H9 (cell line): ENCODE data around the gene FXYD6. TPM values are rescaled to one million over a fixed set of nuclear protein-coding genes. Genes with fewer than 3 reads are reported as not detected.

Experiments
- DNase-seq: peaks from one replicate; pipeline ENCODE4 v3.0.0-alpha.2; 2017
- H2AFZ ChIP-seq: one replicate; pipeline ENCODE4 v1.6.1; 2013; ENCODE audit warnings: mild to moderate bottlenecking, low read length, control low read depth, moderate library complexity
- H2AK5ac ChIP-seq: 2 replicates; pipeline ENCODE4 v1.6.1; 2013; ENCODE audit warnings: low read length, control low read depth, mixed read lengths; ENCODE audit not compliant: insufficient read length
- H2BK120ac ChIP-seq: one replicate; pipeline ENCODE4 v1.6.1; 2013; ENCODE audit warnings: low read depth, mild to moderate bottlenecking, low read length, control low read depth, inconsistent platforms; ENCODE audit not compliant: poor library complexity, severe bottlenecking
- H2BK12ac ChIP-seq: 2 replicates; pipeline ENCODE4 v1.6.1; 2013; ENCODE audit warnings: low read length, control low read depth, mixed read lengths, low read depth; ENCODE audit not compliant: insufficient read length
- H2BK15ac ChIP-seq: 2 replicates; pipeline ENCODE4 v1.6.1; 2013; ENCODE audit warnings: low read depth, low read length, control low read depth
- H2BK20ac ChIP-seq: one replicate; pipeline ENCODE4 v1.6.1; 2013; ENCODE audit warnings: low read depth, mild to moderate bottlenecking, low read length, control low read depth, inconsistent platforms; ENCODE audit not compliant: poor library complexity, severe bottlenecking
- H2BK5ac ChIP-seq: 2 replicates; pipeline ENCODE4 v1.6.1; 2013; ENCODE audit warnings: low read length, control low read depth, mixed read lengths; ENCODE audit not compliant: insufficient read length
- H3K14ac ChIP-seq: 2 replicates; pipeline ENCODE4 v1.6.1; 2013; ENCODE audit warnings: low read length, control low read depth; ENCODE audit not compliant: insufficient read depth
- H3K18ac ChIP-seq: 2 replicates; pipeline ENCODE4 v1.6.1; 2013; ENCODE audit warnings: low read depth, mild to moderate bottlenecking, mixed read lengths, low read length, control low read depth; ENCODE audit not compliant: insufficient read length
- H3K23ac ChIP-seq: 2 replicates; pipeline ENCODE4 v1.6.1; 2013; ENCODE audit warnings: low read length, control low read depth, mixed read lengths, low read depth; ENCODE audit not compliant: insufficient read length
- H3K23me2 ChIP-seq: 2 replicates; pipeline ENCODE4 v1.6.1; 2013; ENCODE audit warnings: low read depth, mild to moderate bottlenecking, mixed read lengths, low read length, control low read depth; ENCODE audit not compliant: insufficient read length, poor library complexity, severe bottlenecking
- H3K27ac ChIP-seq: 2 replicates; pipeline ENCODE4 v1.5.1; 2013; ENCODE audit warnings: low read length, control low read depth, mixed read lengths, low read depth; ENCODE audit not compliant: insufficient read length
- H3K27me3 ChIP-seq: 2 replicates; pipeline ENCODE4 v1.6.1; 2013; ENCODE audit warnings: low read length, control low read depth, inconsistent platforms; ENCODE audit not compliant: insufficient read depth
- H3K4ac ChIP-seq: 2 replicates; pipeline ENCODE4 v1.6.1; 2013; ENCODE audit warnings: low read depth, mild to moderate bottlenecking, control low read depth, inconsistent platforms, low read length, moderate library complexity
- H3K4me1 ChIP-seq: 2 replicates; pipeline ENCODE4 v1.6.1; 2013; ENCODE audit warnings: low read length, control low read depth, inconsistent platforms; ENCODE audit not compliant: insufficient read depth
- H3K4me2 ChIP-seq: 2 replicates; pipeline ENCODE4 v1.6.1; 2013; ENCODE audit warnings: low read length, control low read depth, mixed read lengths; ENCODE audit not compliant: insufficient read length, insufficient read depth
- H3K56ac ChIP-seq: 2 replicates; pipeline ENCODE4 v1.6.1; 2013; ENCODE audit warnings: low read depth, mild to moderate bottlenecking, mixed read lengths, low read length, control low read depth; ENCODE audit not compliant: insufficient read length
- H3K79me1 ChIP-seq: 2 replicates; pipeline ENCODE4 v1.6.1; 2013; ENCODE audit warnings: low read depth, mild to moderate bottlenecking, moderate library complexity, low read length, control low read depth, inconsistent platforms; ENCODE audit not compliant: insufficient read depth, poor library complexity, severe bottlenecking
- H3K79me2 ChIP-seq: 2 replicates; pipeline ENCODE4 v1.6.1; 2013; ENCODE audit warnings: low read length, control low read depth, inconsistent platforms; ENCODE audit not compliant: insufficient read depth
- H3K9ac ChIP-seq: 2 replicates; pipeline ENCODE4 v1.6.1; 2013; ENCODE audit warnings: low read length, control low read depth, mixed read lengths; ENCODE audit not compliant: insufficient read length; ENCODE audit errors: extremely low read depth
- H3K9me3 ChIP-seq: one replicate; pipeline ENCODE4 v1.6.1; 2013; ENCODE audit warnings: low read depth, low read length, inconsistent platforms; ENCODE audit not compliant: control insufficient read depth
- H3T11ph ChIP-seq: one replicate; pipeline ENCODE4 v1.6.1; 2013; ENCODE audit warnings: mild to moderate bottlenecking, low read length, control low read depth, inconsistent platforms
- H4K20me1 ChIP-seq: one replicate; pipeline ENCODE4 v1.6.1; 2013; ENCODE audit not compliant: control insufficient read depth, insufficient read length, insufficient read depth
- H4K5ac ChIP-seq: 2 replicates; pipeline ENCODE4 v1.6.1; 2013; ENCODE audit warnings: low read depth, mild to moderate bottlenecking, mixed read lengths, low read length, control low read depth; ENCODE audit not compliant: insufficient read length
- H4K8ac ChIP-seq: replicated peaks from 2 replicates; pipeline ENCODE4 v1.6.1; 2013; ENCODE audit warnings: low read length, control low read depth, mixed read lengths, low read depth; ENCODE audit not compliant: insufficient read length
- H4K91ac ChIP-seq: 2 replicates; pipeline ENCODE4 v1.6.1; 2013; ENCODE audit warnings: low read depth, mild to moderate bottlenecking, moderate library complexity, mixed read lengths, low read length, control low read depth; ENCODE audit not compliant: insufficient read length
- H3K27ac Mint-ChIP-seq, 3 experiments: 2 replicates in 2 of 3; 3 replicates in 1 of 3; pipeline ENCODE4 v1.8.0; 2020 to 2021; ENCODE audit warnings: mixed read lengths in 3 of 3, mild to moderate bottlenecking in 1 of 3, moderate library complexity in 1 of 3
- H3K27me3 Mint-ChIP-seq: 2 replicates; pipeline ENCODE4 v1.8.0; 2021; ENCODE audit warnings: low read depth, mild to moderate bottlenecking, moderate library complexity, mixed read lengths
- H3K36me3 Mint-ChIP-seq, 3 experiments: 2 replicates in 2 of 3; 3 replicates in 1 of 3; pipeline ENCODE4 v1.8.0; 2020 to 2021; ENCODE audit warnings: low read depth in 3 of 3, mixed read lengths in 3 of 3; ENCODE audit not compliant: insufficient read depth in 1 of 3
- H3K4me1 Mint-ChIP-seq, 2 experiments: 2 replicates each; pipeline ENCODE4 v1.8.0; 2020; ENCODE audit warnings: mixed read lengths in 2 of 2
- H3K4me3 Mint-ChIP-seq, 2 experiments: 2 replicates in 1 of 2; 3 replicates in 1 of 2; pipeline ENCODE4 v1.8.0; 2020 to 2021; ENCODE audit warnings: mild to moderate bottlenecking in 2 of 2, mixed read lengths in 2 of 2, moderate library complexity in 1 of 2
- H3K9me3 Mint-ChIP-seq, 2 experiments: 2 replicates in 1 of 2; 3 replicates in 1 of 2; pipeline ENCODE4 v1.8.0; 2020; ENCODE audit warnings: mild to moderate bottlenecking in 2 of 2, mixed read lengths in 2 of 2, moderate library complexity in 1 of 2
- CTCF ChIP-seq: fragments of 200-600 bp; sonication (generic); conservative IDR thresholded peaks from 3 replicates; pipeline ENCODE4 v1.8.0; 2021; ENCODE audit warnings: antibody characterized with exemption, mild to moderate bottlenecking
- WGBS: extraction: QIAGEN DNeasy Blood & Tissue Kit; methylation state at CpG from one replicate; pipeline ENCODE4 v1.1.7; 2013; ENCODE audit warnings: missing lambda C conversion rate, low lambda C conversion rate, mixed read lengths; ENCODE audit not compliant: insufficient read length; ENCODE audit errors: extremely low coverage; 5-methylcytosine and 5-hydroxymethylcytosine counted together
- total RNA-seq: library from RNA; stranded (reverse); gene quantifications from 2 replicates; pipeline ENCODE4 v1.2.1, GENCODE V29; 2021

Gene FXYD6
- total RNA-seq, 1 experiment from 2014 or later: 18.3 TPM

- Histone ChIP-seq H4K8ac (no peak overlapping the region), H2BK12ac (no peak overlapping the region), H2BK20ac (no peak overlapping the region), H3K27ac (no peak overlapping the region), H3K4me2 (no peak overlapping the region), H3K27me3 (no peaks in the 10 kb centered on the region), H2AFZ (no peak overlapping the region), H3K56ac (no peak overlapping the region), H3T11ph (no peak overlapping the region), H3K18ac (no peak overlapping the region), H3K9me3 (no peaks in the 10 kb centered on the region), H3K23ac (no peak overlapping the region), H3K9ac (no peak overlapping the region), H2BK15ac (no peak overlapping the region), H4K91ac (no peak overlapping the region), H2BK120ac (no peak overlapping the region), H3K79me2 (no peaks in the 10 kb centered on the region), H3K23me2 (no peaks in the 10 kb centered on the region), H2BK5ac (no peak overlapping the region), H3K14ac (no peak overlapping the region), H3K79me1 (no peaks in the 10 kb centered on the region), H4K5ac (no peak overlapping the region), H3K4ac (no peak overlapping the region), H2AK5ac (no peak overlapping the region), H4K20me1 (no peaks in the 10 kb centered on the region), H3K4me1 (no peaks in the 10 kb centered on the region)
- Mint-ChIP-seq H3K4me3 (no peak overlapping the region), H3K36me3 (no peaks in the 10 kb centered on the region), H3K27ac (no peak overlapping the region), H3K9me3 (no peaks in the 10 kb centered on the region), H3K4me1 (peaks cover 6% of the 10 kb centered on the region in 2 experiments; a peak in 1 of 4 replicates), H3K27me3 (peaks cover 19% of the 10 kb centered on the region)
- WGBS: no CpG with 5 or more reads among the region's 2 CpGs
- no peak for DNase-seq
- no peak for TF ChIP-seq CTCF
Measured at GRCh38 chr11:117891362-117891761, 14.9 kb upstream of the FXYD6 start.
